Muscle of leg (tissue), 11 donors: Measurements from ENCODE around the gene YTHDC1. TPM values are rescaled to one million over a fixed set of nuclear protein-coding genes. Genes with fewer than 3 reads are reported as not detected.
A peak's percentile ranks its signal among the peaks of the same experiment; 100 is the strongest.

Experiments used
- DNase-seq: peaks from one replicate; pipeline ENCODE4 v3.0.0; 2013
- H3K27ac ChIP-seq: one replicate; pipeline ENCODE4 v1.5.1; 2013; ENCODE audit warnings: mild to moderate bottlenecking, low read length, control low read depth
- H3K27me3 ChIP-seq: one replicate; pipeline ENCODE4 v1.6.1; 2013; ENCODE audit warnings: low read length; ENCODE audit not compliant: control insufficient read depth, insufficient read depth
- H3K36me3 ChIP-seq: one replicate; pipeline ENCODE4 v1.6.1; 2013; ENCODE audit warnings: low read length; ENCODE audit not compliant: control insufficient read depth, insufficient read depth
- H3K4me1 ChIP-seq: one replicate; pipeline ENCODE4 v1.6.1; 2013; ENCODE audit warnings: low read length; ENCODE audit not compliant: control insufficient read depth, insufficient read depth
- H3K4me3 ChIP-seq: one replicate; pipeline ENCODE4 v1.5.1; 2013; ENCODE audit warnings: low read length, control low read depth
- H3K9me3 ChIP-seq: replicated peaks from 2 replicates; pipeline ENCODE4 v1.6.1; 2013; ENCODE audit warnings: low read depth, low read length; ENCODE audit not compliant: control insufficient read depth
- WGBS: methylation state at CpG from one replicate; pipeline ENCODE4 v1.1.5; 2013; ENCODE audit warnings: missing lambda C conversion rate; ENCODE audit not compliant: insufficient coverage; 5-methylcytosine and 5-hydroxymethylcytosine counted together
- polyA plus RNA-seq, 8 donors: library from polyadenylated mRNA; unstranded; fragments of 120-200 nt; gene quantifications; one replicate each; pipeline versions ENCODE4 v1.2.1 to v1.2.3, GENCODE V29; 2013; ENCODE audit warnings: inconsistent platforms in 1 of 8, low replicate concordance in 1 of 8; ENCODE audit not compliant: insufficient read length in 8 of 8, insufficient read depth in 1 of 8
- total RNA-seq: library from RNA; stranded (reverse); fragments of 120-200 nt; gene quantifications from one replicate; pipeline ENCODE4 v1.2.4, GENCODE V29; 2013

Gene YTHDC1
- total and polyA plus RNA-seq, 9 donors: 53.9 to 88.1 (median 73.3) TPM

DNA sequence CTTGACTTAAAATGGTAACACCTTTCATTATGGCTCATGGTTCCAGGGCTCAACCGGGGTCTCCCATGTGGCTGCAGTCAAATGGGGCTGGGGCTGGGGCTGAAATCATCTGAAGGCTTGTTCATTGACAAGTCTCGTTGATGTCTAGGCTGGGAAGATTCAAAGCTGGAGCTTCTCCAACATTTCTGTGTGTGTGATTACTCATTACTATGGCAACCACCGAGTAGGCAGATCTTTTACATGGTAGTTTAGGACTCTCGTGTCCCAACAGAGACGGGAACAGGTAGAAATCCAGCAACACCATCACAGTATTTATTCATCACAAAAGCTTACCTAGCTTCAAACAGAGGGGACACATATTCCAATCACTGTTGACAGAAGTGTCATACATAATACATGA is 7.8 kb downstream of the YTHDC1 start:
- no CpG with 5 or more reads among the region's 5 CpGs for WGBS
- H3K4me1 ChIP-seq: peaks cover 4% of the 10 kb centered on the region
- peaks cover 5% of the 10 kb centered on the region for H3K36me3 ChIP-seq
- peak overlapping the region; percentile 10 for H3K27ac ChIP-seq
- no peak overlapping the region for H3K4me3 ChIP-seq
- peak; percentile 62 for DNase-seq
- no peaks in the 10 kb centered on the region for H3K9me3 ChIP-seq
- no peaks in the 10 kb centered on the region for H3K27me3 ChIP-seq

DNA sequence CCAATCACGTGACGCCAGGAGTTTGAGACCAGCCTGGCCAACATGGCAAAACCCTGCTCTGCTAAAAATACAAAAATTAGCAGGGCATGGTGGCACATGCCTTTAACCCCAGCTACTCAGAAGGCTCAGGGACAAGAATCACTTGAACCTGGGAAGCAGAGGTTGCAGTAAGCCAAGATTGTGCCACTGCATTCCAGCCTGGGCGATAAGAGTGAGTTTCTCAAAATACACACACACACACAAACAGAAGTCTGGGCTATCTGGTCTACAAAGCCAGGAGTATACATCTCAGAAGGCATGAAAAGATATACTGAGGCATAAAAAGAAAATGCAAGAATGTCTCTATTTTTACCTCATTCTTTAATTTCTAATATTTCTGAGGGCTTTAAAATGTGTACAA is 11.3 kb downstream of the YTHDC1 start:
- Histone ChIP-seq H3K9me3 (no peaks in the 10 kb centered on the region), H3K27me3 (no peaks in the 10 kb centered on the region), H3K4me3 (no peak overlapping the region), H3K36me3 (peaks cover 14% of the 10 kb centered on the region), H3K4me1 (peaks cover 4% of the 10 kb centered on the region), H3K27ac (no peak overlapping the region)
- DNase-seq: no peak
- WGBS: 92% methylated on average over 2 of the region's 3 CpGs

DNA sequence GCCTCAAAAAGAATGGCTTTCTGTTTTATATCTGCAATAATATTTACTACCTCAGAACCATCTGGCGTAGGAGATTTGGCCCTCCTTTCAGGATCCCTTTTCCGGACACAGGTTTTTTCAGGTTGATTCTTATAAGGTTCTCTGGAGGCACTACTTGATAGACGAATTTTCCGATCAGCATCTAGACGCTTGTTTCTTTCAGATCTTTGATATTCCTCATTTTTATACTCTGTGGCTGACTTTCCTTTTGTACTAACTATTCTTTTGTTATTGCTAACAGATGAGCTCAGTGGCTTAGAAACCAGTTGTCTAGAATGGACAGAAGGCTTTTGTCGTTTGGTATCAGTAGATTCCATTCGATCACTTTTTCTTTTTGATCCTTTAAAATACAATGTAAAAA is 12.4 kb downstream of the YTHDC1 start:
- peaks cover 4% of the 10 kb centered on the region for H3K4me1 ChIP-seq
- no peak for DNase-seq
- H3K4me3 ChIP-seq: no peak overlapping the region
- peaks cover 15% of the 10 kb centered on the region for H3K36me3 ChIP-seq
- H3K9me3 ChIP-seq: no peaks in the 10 kb centered on the region
- H3K27ac ChIP-seq: no peak overlapping the region
- WGBS: 60% methylated on average over 1 of the region's 7 CpGs
- no peaks in the 10 kb centered on the region for H3K27me3 ChIP-seq

DNA sequence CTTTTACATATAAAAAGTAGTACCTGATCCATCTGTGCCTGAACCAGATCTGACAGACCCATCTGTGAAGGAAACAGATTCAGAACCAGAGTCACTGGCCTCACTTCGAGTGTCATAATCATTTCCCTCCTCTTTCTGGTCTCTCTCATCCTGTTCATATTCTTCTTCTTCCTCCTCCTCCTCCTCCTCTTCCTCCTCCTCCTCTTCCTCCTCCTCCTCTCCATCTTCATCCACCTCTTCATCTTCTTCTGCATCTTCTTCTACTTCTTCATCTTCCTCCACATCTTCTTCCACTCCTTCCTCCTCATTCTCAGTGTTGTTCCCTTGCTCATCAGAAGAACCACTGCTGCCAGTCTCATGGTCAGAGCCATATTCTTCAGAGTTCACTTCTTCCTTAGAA is 12.9 kb downstream of the YTHDC1 start:
- Histone ChIP-seq H3K4me3 (no peak overlapping the region), H3K9me3 (no peaks in the 10 kb centered on the region), H3K4me1 (peaks cover 1% of the 10 kb centered on the region), H3K27ac (no peak overlapping the region), H3K27me3 (no peaks in the 10 kb centered on the region), H3K36me3 (peaks cover 17% of the 10 kb centered on the region)
- no peak for DNase-seq
- WGBS: 75% methylated on average over 1 of the region's 1 CpG

DNA sequence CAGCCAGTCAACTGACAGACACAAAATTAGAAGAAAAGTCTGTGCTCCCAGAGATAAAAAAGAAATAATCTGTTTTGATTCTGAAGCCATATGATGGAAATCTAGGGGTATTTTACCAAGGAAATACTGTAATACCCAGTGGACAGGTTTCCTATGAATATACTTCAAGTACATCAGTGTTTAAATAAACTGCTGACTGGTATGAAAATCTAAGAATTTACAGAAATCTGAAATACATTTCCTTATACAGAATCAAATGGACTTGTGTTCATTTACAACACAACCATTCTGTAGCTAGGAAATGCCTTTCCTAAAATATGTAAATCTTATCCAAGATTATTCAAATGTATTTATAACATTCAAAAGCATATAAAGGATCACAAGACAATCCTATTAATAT is 13.4 kb downstream of the YTHDC1 start:
- Histone ChIP-seq H3K36me3 (peaks cover 18% of the 10 kb centered on the region), H3K9me3 (no peaks in the 10 kb centered on the region), H3K27me3 (no peaks in the 10 kb centered on the region), H3K4me3 (no peak overlapping the region), H3K27ac (no peak overlapping the region), H3K4me1 (no peaks in the 10 kb centered on the region)
- DNase-seq: no peak

DNA sequence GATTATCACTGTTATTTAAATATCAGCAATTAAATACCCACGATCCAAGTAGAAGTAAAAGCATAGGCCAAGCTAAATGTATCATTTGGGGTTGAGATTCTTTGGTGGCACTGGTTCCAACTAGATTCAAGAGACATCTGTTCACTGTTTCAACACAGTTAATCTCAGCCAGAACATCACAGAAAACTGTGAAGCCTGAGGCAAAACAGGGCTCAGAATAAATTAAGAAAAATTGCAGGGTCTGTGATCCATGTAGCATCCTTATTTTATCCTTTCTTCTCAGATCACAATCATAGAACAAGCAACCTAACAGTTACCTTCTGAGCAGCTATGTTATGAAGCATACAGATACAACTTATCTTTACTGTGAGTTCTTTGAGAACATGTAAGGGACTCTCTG is 23.7 kb downstream of the YTHDC1 start:
- Histone ChIP-seq H3K4me1 (no peaks in the 10 kb centered on the region), H3K9me3 (no peaks in the 10 kb centered on the region), H3K27me3 (no peaks in the 10 kb centered on the region), H3K36me3 (peaks cover 33% of the 10 kb centered on the region), H3K4me3 (no peak overlapping the region), H3K27ac (no peak overlapping the region)
- no peak for DNase-seq
- WGBS: no CpG with 5 or more reads among the region's 1 CpG

DNA sequence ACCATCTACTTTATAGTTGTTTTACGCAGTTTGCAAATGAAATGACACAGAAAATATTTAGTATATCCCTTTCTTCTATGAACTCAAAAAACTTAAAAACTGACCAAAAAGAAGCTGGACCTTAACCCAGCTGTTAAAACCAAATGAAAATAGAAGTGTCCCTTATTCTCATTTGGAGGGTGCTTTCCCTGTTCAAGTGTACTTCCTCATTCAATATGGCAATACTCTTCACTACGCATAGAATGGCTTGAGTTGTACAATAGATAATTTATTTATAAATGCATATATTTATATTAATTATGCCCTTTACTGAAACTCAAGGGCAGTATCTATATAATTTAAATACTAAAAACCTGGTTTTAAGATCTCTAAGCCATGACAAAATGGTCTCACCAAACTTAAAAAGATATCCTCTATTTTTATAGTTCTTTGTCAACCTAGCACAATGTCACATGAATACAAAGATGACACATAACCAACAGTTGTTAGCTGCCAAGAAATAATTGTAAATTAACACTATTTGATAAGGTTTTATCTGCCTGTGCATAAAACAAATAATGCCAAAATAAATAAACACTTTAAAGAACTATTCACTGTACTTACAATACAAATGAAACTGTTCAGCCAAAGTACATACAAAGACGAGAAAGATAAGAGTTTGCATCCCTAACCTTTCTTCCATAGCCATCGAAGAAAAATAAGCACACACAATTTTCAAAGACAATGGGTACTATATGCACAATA is 25.2 kb downstream of the YTHDC1 start:
- Histone ChIP-seq H3K9me3 (no peaks in the 10 kb centered on the region), H3K36me3 (peaks cover 28% of the 10 kb centered on the region), H3K27me3 (no peaks in the 10 kb centered on the region), H3K4me3 (no peak overlapping the region), H3K4me1 (no peaks in the 10 kb centered on the region), H3K27ac (no peak overlapping the region)
- DNase-seq: no peak
- WGBS: no CpG with 5 or more reads among the region's 4 CpGs

DNA sequence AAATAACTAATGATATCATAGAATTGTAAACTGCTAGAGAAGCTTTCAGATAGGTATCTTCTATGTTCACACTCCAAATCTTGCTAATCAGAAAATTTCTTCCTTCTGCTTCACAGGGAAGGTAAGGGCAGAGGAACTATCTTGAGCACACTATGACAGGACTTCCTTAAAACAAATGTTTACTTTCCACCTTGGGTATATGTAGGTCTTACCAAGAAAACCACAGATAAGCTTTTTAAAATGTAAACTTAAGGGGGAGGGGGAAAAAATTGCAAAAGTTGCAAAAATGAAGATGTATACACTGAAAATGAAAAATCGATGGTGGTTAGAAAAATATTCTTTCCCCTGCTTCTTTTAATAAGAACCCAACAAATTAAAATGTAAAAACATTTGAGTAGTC is 30.9 kb downstream of the YTHDC1 start:
- no peak overlapping the region for H3K4me3 ChIP-seq
- H3K27me3 ChIP-seq: no peaks in the 10 kb centered on the region
- no peak overlapping the region for H3K27ac ChIP-seq
- DNase-seq: no peak
- no peaks in the 10 kb centered on the region for H3K4me1 ChIP-seq
- no CpG with 5 or more reads among the region's 1 CpG for WGBS
- no peaks in the 10 kb centered on the region for H3K9me3 ChIP-seq
- peaks cover 33% of the 10 kb centered on the region for H3K36me3 ChIP-seq

DNA sequence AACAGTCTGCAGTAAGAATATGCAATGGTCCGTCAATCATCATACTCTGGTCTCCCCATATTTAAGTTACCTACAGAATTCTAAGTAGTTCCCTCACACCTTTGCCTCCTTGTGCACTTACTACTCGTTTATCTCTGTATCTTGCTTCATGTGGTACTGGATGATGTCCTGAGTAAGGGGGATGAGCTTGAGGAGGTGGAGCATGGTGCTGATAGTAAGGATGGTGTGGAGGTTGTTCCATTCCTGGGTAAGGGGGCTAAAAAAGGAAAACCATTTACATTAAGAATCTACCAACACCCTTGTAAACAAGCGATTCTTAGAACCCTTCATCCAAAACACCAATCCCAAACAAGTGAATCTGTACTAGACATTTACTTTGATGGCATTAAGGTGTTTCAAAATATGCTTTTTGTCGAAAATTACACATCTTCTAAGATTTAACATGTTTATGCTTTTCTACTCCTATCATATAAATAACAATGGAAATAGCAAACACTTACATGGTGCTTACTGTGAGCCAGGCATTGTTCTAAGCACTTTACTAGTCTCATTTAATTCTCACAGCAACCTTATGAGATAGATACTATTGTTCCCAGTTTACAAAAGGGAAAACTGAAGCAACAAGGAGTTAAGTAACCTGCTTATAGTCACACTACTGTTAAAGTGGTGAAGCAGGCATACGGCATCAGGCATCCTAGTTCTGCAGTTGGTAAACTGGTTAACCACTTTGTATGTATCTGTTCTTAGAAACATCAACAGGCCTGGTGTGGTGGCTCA is 33.5 kb downstream of the YTHDC1 start:
- Histone ChIP-seq H3K27me3 (no peaks in the 10 kb centered on the region), H3K4me1 (no peaks in the 10 kb centered on the region), H3K27ac (no peak overlapping the region), H3K4me3 (no peak overlapping the region), H3K36me3 (peaks cover 23% of the 10 kb centered on the region), H3K9me3 (no peaks in the 10 kb centered on the region)
- DNase-seq: no peak
- WGBS: 70% methylated on average over 2 of the region's 5 CpGs

DNA sequence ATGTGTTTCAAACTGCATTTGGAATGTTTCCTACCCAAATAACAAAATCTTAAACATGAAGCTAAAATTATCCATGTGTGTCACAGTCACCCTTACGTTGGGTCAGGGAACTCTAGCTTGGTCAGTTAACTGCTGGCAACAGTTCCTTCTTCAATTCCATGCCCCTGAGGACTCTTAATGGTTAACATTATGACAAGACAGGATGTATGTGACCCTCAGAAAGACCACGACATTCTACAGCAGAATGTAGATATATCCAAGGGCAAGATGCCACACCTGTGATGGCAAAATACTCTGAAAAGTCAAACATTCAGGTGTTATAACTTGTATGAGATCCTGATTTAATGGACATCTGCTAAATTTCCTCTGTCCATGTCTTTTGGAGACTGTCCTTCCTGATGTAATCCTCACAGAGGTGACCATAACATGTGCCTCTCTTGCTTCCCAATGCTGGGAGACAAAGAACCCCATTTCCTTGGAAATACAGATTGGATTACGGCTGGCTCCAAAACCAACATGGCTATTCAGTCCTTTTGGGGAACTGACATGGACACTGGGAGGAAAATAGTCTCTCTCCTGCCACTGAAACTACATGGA is 39.1 kb downstream of the YTHDC1 start:
- Histone ChIP-seq H3K27me3 (no peaks in the 10 kb centered on the region), H3K36me3 (peaks cover 7% of the 10 kb centered on the region), H3K4me3 (no peak overlapping the region), H3K4me1 (no peaks in the 10 kb centered on the region), H3K27ac (no peak overlapping the region), H3K9me3 (no peaks in the 10 kb centered on the region)
- WGBS: no CpG with 5 or more reads among the region's 3 CpGs
- DNase-seq: no peak
